Mucosa of rectum (tissue), 2 donors: ENCODE results near the gene MRPL57.
"Not testable (repeated sequence)": the region's sequence is repeated elsewhere in the genome, so short reads cannot be mapped to it uniquely, and the experiment has no call there.

Experiments used
- H3K27ac ChIP-seq, 2 donors: one replicate each; pipeline ENCODE4 v1.7.0; 2013; ENCODE audit warnings: inconsistent platforms in 2 of 2, low read depth in 2 of 2, low read length in 2 of 2
- H3K27me3 ChIP-seq, 2 donors: one replicate each; pipeline ENCODE4 v1.7.0; 2013; ENCODE audit warnings: low read length in 2 of 2; ENCODE audit not compliant: control insufficient read depth in 2 of 2, insufficient read depth in 2 of 2
- H3K36me3 ChIP-seq, 2 donors: one replicate each; pipeline ENCODE4 v1.7.0; 2013; ENCODE audit warnings: low read length in 2 of 2; ENCODE audit not compliant: control insufficient read depth in 2 of 2, insufficient read depth in 2 of 2
- H3K4me1 ChIP-seq, 2 donors: one replicate each; pipeline ENCODE4 v1.7.0; 2013; ENCODE audit warnings: low read length in 2 of 2, mild to moderate bottlenecking in 1 of 2; ENCODE audit not compliant: control insufficient read depth in 2 of 2, insufficient read depth in 2 of 2
- H3K4me3 ChIP-seq, 2 donors: one replicate each; pipeline ENCODE4 v1.7.0; 2013; ENCODE audit warnings: low read length in 2 of 2
- H3K9ac ChIP-seq, 2 donors: one replicate each; pipeline ENCODE4 v1.7.0; 2013; ENCODE audit warnings: low read length in 2 of 2, low read depth in 1 of 2, mild to moderate bottlenecking in 1 of 2
- H3K9me3 ChIP-seq, 2 donors: one replicate each; pipeline ENCODE4 v1.7.0; 2013; ENCODE audit warnings: low read length in 2 of 2; ENCODE audit not compliant: control insufficient read depth in 2 of 2
- donor health status: healthy.
- donor health status: Normal muscosa, but diverticular disease.

MRPL57 gene

GRCh38 chr13:21181671-21182070, 5.2 kb downstream of the MRPL57 start:
- Histone ChIP-seq H3K4me1 (peaks cover 7 to 12% of the 10 kb centered on the region in 2 donors), H3K27ac (no peak overlapping the region), H3K9me3 (no peaks in the 10 kb centered on the region), H3K27me3 (no peaks in the 10 kb centered on the region), H3K9ac (no peak overlapping the region), H3K4me3 (no peak overlapping the region), H3K36me3 (no peaks in the 10 kb centered on the region)

DNA sequence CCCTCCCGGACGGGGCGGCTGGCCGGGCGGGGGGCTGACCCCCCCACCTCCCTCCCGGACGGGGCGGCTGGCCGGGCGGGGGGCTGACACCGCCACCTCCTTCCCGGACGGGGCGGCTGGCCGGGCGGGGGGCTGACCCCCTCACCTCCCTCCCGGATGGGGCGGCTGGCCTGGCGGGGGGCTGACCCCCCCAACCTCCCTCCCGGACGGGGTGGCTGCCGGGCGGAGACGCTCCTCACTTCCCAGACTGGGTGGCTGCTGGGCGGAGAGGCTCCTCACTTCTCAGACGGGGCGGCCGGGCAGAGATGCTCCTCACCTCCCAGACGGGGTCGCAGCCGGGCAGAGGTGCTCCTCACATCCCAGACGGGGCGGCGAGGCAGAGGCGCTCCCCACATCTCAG, 10.0 kb downstream of the MRPL57 start:
- H3K9me3 ChIP-seq, H3K27ac ChIP-seq, H3K36me3 ChIP-seq, H3K9ac ChIP-seq, H3K4me3 ChIP-seq, H3K4me1 ChIP-seq, H3K27me3 ChIP-seq: not testable (repeated sequence)

- H3K36me3 ChIP-seq, H3K27me3 ChIP-seq, H3K9me3 ChIP-seq, H3K9ac ChIP-seq, H3K4me3 ChIP-seq, H3K4me1 ChIP-seq, H3K27ac ChIP-seq: not testable (repeated sequence)
Observed at GRCh38 chr13:21194756-21195155, 18.3 kb downstream of the MRPL57 start.

DNA sequence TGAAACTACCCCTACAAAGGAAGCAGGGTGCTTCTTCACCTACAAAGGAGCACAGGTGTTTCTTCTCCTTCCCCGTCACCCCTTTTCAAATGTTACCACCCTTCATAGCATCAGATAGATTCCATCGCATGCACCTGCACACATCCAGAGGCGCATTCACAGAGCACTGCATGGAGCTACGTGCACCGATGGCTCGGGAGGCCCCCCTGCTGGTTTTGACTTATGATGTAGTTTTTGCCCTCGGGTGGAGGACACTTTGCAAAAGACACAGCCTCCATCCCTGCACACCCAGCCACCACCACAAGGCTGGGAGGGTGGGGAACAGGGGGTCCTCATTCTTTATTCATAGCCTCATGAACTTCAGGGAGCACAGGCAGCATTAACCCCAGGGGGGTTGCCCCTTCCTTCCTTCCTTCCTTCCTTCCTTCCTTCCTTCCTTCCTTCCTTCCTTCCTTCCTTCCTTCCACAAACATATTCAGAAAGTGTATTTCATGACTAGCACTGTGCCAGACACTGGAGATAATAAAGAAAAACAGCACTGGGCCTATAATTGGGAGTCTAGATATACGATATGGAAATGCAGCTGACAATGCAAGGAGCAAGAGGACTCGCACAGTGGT, 21.3 kb downstream of the MRPL57 start:
- not testable (repeated sequence) for H3K4me3 ChIP-seq

DNA sequence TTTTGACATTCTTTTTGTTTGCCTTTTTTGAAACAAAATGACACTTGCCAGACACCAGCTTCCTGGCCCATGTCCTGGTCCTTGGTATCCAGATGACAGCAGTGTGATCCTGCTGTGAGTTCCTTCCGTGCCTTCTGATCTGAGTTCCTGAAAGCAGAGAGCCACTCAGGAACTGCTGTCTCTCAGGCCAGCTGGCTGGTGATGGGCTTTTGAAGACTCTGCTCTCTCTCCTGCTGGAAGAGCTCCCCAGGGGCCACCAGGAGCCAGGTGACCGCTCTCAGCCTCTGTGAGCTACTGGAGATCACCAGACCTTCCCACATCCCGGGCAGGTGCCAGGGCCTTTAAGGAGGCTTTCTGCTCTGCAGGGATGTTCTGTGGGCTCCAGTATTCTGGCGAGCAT, 21.9 kb downstream of the MRPL57 start:
- not testable (repeated sequence) for H3K4me3 ChIP-seq, H3K9ac ChIP-seq, H3K27ac ChIP-seq, H3K27me3 ChIP-seq, H3K36me3 ChIP-seq, H3K9me3 ChIP-seq, H3K4me1 ChIP-seq

More for the DNA sequence above, 21.3 kb downstream of the MRPL57 start:
- H3K9me3 ChIP-seq, H3K36me3 ChIP-seq, H3K4me1 ChIP-seq, H3K27ac ChIP-seq, H3K9ac ChIP-seq, H3K27me3 ChIP-seq: not testable (repeated sequence)

GRCh38 chr13:21201456-21202190, 25.2 kb downstream of the MRPL57 start:
- not testable (repeated sequence) for H3K4me3 ChIP-seq, H3K9me3 ChIP-seq, H3K27me3 ChIP-seq, H3K36me3 ChIP-seq, H3K4me1 ChIP-seq, H3K27ac ChIP-seq, H3K9ac ChIP-seq

- Histone ChIP-seq H3K9ac (no peak overlapping the region), H3K27ac (no peak overlapping the region), H3K27me3 (no peaks in the 10 kb centered on the region), H3K36me3 (no peaks in the 10 kb centered on the region), H3K4me1 (no peaks in the 10 kb centered on the region), H3K9me3 (no peaks in the 10 kb centered on the region), H3K4me3 (no peak overlapping the region)
Observed at GRCh38 chr13:21202767-21203531, 26.5 kb downstream of the MRPL57 start.

DNA sequence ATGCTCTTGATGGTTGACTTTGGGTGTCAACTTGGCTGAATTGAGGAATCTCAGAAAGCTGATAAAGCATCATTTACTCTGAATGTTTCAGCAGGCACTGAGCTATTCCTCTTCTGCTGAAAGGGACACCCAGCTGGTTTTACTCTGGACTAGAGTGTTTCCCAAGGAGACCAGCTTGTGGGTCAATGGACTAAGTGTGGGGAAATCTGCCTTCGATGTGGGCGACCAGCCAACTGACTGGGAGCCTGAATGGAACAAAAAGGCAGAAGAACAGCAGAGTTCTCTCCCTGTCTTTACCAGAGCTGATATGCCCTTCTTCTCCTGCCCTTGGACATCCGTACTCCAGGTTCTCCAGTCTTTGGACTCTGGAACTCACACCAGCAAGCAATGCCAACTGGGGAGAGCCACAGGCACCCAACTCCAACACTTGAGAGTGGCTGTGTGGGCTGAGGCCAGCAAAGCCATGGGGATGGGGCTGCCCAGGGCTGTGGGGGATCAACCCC, 32.2 kb downstream of the MRPL57 start:
- H3K9ac ChIP-seq: no peak overlapping the region
- no peaks in the 10 kb centered on the region for H3K9me3 ChIP-seq
- H3K27me3 ChIP-seq: no peaks in the 10 kb centered on the region
- H3K4me3 ChIP-seq: no peak overlapping the region
- no peaks in the 10 kb centered on the region for H3K4me1 ChIP-seq
- no peaks in the 10 kb centered on the region for H3K36me3 ChIP-seq
- no peak overlapping the region for H3K27ac ChIP-seq

DNA sequence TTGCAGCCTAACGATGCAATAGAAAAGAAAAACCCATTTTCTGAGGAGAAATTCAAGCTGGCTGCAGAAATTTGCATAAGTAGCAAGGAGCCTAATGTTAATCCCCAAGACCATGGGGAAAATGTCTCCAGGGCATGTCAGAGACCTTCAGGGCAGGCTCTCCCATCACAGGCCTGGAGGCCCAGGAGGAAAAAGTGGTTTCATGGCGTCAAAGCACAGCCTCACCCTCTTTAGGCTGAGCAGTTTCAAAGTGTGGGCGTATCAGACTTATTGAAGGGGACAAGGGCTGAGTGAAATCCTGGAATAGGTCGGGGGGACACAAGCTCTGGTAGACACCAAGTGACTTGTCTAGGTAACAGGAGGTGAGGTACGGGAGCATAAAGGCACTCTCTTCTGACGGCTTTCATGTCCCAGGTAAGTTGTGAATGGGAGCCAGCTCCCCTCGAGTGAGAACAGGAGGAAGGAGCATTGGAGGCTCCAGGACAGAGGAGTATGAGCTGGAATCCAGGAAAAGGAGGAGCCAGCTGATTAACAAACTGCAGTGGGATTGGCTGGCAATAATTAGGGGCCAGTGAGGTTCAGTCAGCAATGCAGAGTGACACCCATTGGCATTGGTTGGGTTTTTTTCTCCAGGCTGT, 35.8 kb downstream of the MRPL57 start:
- Histone ChIP-seq H3K27ac (no peak overlapping the region), H3K9me3 (no peaks in the 10 kb centered on the region), H3K4me3 (no peak overlapping the region), H3K4me1 (no peaks in the 10 kb centered on the region), H3K36me3 (no peaks in the 10 kb centered on the region), H3K27me3 (no peaks in the 10 kb centered on the region), H3K9ac (no peak overlapping the region)

DNA sequence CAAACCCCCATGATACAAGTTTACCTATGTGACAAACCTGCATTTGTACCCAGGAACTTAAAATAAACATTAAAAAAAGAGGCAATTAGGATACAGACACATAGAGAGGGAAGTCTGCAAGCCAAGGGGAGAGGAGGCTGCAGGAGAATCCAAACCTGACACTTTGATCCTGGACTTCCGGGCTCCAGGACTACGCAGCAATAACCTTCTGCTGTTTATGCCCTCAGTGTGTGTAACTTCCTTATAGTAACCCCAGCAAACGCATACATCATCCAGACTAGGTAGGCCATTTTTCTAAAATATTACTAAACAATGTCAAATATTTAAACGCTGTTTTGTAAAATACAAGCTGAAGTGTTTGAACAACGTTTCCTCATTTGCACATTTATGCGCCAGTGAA, 39.0 kb downstream of the MRPL57 start:
- not testable (repeated sequence) for H3K4me3 ChIP-seq, H3K27me3 ChIP-seq, H3K27ac ChIP-seq, H3K9ac ChIP-seq, H3K9me3 ChIP-seq, H3K36me3 ChIP-seq, H3K4me1 ChIP-seq
